Measurements from ENCODE around the gene CDKAL1.
"Not testable (repeated sequence)": the region's sequence is repeated elsewhere in the genome, so short reads cannot be mapped to it uniquely, and the experiment has no call there.

The CDKAL1 gene

DNA sequence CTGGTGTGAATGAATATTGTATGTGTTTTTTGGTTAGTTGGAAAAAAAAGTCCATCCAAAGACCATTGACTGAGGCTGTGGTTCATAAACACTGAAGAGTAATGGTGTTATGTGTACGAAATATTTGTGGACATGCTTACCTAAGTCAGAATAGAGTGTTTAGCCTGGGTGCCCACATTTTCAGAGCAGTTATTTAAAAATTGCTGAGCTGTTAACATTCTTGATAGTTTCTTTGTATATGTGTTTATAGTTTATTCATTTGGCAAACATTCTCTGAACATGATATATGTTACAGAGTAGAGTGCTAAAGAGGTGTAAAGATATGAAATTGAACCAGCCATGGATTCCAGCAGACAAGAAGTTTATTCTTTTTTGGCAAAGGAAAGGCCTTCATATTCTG, 20.6 kb downstream of the CDKAL1 start:
- no peak for DNase-seq

DNA sequence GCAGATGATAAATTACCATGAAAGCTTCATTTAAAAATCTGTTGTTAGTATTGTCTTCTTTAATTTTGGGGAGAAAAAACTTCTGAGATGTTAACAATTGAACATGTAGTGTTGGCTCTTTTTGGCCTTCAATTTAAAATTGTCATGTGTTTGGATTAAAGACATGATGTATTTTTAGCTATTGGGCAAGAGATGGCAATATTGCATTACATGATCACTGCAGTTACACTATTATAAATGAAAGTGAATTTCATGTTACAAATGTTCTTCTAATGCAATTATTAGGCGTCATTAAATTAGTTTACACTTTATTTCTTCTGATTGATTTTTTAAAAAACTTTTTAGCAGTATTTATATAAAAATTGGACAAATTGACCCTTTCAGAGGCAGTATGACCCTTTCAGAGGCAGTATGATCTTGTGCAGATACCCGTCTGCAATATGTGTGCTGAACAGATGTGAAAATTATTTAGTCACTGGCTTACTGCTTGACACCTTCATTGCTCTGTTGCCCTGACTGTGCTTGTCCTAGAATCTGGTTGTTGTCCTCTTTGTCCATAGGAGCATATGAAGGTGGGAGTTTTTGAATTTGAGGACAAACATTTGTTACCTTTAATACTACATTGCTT, 25.8 kb downstream of the CDKAL1 start:
- peak; percentile 11 for DNase-seq

DNA sequence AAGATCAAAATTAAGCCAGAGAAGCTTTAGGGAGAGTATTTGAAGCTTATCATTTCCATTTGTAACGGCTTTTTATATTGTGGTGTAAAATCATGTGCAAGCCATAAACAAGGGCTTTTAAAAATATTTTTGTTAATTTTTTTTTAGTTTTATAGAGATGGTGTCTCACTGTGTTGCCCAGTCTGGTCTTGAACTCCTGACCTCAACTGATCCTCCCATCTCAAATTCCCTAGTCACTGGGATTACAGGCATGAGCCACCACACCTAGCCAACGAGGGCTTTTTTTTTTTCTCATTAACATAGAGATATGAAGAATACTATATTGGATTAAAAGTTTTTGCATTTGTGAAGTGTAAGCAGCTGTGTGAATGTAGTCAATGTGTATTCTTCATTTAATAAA, 29.1 kb downstream of the CDKAL1 start:
- DNase-seq: no peak

DNA sequence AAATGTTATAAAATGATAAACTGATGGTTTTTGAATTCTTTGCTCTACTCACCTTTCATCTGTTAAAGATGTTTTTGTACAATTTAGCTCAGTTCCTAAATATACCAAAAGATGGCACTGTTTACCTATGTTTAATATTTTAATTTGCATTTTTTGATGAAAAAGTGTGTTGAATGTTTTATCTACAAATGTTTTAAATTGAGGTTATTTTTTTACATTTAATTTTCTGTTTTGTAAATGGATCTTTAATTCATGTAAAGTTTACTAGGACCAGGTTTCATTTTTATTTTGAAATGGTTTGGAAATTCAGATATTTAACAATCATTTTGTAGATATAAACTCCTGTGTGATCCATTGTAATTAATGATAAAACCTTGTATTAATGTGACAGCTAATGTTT, 30.0 kb downstream of the CDKAL1 start:
- DNase-seq: peak; percentile 37

DNA sequence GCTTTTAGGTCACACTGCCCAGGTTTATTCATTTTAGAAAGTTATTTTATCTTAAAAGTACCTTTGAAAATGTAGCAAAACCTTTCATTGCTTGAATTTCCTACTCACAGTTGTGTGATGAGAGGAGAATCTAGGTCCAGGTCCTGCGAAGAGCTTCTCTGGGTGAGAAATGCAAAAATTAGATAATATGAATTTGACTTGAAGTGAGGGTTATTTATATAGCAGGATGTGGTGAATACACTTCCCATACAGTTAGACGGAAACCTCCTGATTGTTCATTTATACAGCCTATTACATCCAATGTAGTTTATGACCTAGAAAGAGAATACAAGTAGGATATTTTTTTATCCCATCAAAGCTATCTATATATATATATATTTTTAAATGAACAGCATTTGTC, 30.5 kb downstream of the CDKAL1 start:
- DNase-seq: no peak

DNA sequence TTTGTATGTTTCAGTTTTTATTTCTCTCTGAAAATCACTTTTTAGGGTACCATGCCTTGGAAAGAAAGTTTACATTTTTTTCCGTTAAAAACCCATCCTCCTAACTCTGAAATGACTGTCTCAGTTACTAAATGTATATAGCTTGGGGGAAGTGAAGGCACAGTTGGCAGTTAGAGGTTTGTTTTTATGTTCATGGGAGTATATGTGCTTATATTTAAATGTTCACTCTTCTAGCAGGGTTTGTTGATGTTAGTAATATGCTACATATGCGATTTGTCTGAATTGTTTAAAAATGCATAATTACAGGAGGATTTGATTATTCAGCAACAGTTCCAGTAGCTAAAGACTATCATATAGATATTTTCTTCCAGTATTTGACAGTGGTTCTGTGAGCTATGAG, 31.1 kb downstream of the CDKAL1 start:
- DNase-seq: no peak

DNA sequence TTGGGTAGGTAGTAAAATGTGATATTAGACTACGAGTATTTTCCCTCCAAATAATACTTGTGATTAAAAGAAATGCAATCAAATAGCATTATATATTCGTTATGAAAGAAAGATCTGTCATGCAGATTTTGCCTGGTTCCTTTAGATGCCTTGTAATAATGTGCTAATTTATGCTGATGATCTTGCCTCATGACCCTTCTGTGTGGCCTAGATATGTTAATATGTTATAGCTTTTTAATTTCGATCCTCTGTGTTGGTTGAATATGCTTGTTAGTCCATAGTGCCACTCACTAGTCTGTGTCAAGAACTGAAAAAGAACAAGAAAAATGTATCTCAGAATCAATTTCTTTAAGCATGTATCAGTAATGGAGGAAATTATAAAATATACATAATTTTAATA, 31.9 kb downstream of the CDKAL1 start:
- DNase-seq: no peak

DNA sequence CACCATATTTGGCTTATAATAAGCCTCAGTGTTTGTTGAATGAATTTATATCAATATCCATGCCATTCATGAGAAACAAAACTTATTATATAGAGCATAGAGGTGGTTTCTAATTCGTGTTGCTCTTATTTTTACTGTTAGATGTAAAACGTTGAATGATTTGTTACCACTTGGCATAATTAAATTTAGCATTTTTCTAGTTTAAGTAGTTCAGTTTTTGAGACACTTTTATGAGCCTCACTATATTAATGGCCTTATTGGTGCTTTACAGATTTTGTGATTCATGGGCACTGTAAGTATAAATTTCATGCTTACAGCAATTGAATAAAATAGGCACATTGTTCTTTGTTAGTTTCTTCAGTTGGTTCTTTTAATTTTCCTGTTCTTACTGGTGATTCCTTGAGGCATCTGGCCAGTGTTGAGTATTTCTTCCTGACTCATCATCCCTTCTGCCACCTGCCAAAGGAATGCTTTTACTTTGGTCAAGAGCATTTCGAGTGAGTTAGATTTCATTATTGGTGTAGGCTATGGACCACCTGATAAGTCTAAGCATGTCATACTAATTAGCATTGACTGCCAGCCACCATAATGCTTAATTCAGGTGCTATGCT, 34.8 kb downstream of the CDKAL1 start:
- no peak for DNase-seq

DNA sequence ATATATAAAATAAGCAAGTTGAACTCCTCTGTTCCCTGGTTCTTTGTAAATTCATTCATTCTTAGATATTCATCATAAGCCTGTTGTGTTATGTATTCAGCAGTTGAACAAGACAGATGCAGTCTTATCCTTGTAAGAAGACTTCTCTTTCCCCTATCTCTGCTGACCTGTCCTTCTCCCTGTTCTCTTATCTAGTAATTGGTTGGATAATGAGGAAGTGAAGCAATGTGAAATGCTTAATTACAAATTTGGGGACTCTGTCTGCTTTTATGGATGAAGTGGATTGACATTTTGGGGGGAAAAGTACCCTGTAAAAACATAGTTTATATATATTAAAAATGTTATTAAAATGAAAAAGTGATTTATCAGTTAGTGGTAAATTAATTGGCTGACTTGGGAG, 37.0 kb downstream of the CDKAL1 start:
- no peak for DNase-seq

DNA sequence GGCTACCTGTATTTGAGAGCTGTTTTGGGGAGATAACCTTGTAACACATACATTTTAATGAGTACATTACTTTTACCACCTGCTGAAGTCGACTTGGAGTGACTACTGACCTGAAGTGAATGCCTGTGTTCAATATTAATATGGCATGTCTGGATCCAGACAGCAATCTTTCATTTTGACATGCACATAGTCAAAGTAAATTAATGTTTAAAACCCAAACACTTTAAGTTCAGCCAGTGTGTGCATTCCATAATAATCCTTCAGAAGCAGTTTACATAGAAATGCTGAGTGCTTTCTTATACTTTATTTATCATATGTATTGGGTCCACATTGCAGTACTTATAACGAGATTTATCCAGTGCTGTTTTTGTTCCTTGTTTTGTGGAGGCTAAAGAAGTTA, 38.0 kb downstream of the CDKAL1 start:
- no peak for DNase-seq

DNA sequence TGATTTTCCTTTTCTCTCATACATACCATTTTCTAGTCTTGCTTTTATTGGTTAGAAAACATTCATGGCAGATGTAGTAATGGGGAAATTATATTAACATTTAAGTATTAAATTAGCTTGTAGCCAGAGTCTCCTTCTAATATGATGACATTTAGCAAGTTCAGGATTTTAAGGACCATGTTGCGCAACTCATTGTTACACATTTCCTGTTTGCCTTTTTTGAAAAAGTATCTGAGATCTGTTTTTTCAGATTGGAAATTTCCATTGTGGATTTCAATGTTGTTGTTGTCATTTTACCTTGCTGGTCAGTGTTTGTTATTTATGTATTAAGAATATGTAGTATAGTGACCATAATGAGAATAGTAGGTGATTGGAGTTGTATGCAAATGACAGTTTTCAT, 38.7 kb downstream of the CDKAL1 start:
- peak; percentile 51 for DNase-seq

DNA sequence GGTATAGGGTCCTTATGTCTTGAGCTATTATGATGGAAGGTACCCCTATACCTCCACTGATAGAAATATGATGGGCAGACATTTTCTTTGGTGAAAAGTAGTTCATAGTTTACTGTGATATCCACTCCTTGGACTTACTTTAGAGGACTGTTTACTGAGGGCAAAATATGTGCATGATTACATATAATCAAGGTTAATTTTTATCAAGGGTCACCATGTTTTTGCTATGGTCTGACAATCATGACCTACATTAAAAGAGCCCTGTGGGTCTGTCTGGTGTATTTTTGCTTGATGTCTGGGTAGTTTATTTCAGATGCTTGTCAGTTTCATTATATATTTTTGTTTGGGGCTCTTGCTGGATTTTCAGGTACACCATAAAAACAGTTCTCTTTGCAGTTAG, 40.1 kb downstream of the CDKAL1 start:
- DNase-seq: no peak

DNA sequence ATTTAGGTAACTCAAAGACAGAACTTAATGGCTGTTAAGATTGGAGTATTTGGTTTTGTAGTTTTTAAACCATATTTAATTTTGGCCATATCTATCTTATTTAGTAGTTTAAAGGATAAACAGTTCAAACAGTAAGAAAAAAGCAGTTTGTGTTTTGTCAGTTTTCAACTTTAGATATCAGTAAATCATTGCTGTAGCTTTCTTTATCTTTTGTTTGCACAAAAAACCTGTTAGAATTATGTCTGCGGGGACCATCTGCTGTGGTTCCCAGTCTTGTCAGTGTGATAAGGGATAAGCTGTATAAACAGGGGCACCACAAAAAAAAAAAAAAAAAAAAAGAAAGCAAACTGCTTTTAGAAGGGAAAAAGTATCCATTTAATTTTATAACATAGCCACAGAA, 40.9 kb downstream of the CDKAL1 start:
- DNase-seq: no peak

DNA sequence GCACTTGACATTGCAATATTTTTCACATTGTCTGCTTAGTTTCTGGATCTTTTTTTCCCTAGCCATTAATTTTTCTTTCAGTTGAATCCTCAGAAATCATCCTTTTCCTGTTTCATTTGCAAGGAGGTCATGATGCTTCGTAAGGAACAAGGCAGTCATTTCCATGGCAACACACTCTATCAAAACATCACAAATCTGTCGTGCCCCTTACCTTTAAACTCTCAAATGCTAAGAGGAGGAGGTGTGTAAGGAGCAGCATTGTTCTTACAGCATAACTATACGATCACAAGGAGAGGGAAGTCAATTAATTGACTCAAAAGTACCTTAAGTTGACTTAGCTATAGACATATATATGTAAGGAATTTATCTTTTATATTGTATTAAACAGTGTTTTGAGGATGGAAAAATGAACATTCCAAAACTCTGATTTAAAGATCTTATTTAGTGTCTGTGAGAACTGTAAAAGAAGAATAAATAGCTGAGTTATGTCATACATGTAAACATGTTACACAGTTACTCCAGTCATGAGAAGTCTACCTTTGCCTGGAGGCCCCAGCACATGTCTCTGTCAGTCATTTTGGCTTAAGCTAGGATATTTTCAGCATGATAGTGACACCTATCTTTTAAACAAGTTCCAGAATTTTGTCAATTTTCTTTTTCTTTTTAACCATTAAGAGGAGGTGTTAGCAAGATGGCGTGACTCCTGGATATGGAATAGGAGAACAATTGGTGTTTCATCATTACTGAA, 41.6 kb downstream of the CDKAL1 start:
- no peak for DNase-seq

DNA sequence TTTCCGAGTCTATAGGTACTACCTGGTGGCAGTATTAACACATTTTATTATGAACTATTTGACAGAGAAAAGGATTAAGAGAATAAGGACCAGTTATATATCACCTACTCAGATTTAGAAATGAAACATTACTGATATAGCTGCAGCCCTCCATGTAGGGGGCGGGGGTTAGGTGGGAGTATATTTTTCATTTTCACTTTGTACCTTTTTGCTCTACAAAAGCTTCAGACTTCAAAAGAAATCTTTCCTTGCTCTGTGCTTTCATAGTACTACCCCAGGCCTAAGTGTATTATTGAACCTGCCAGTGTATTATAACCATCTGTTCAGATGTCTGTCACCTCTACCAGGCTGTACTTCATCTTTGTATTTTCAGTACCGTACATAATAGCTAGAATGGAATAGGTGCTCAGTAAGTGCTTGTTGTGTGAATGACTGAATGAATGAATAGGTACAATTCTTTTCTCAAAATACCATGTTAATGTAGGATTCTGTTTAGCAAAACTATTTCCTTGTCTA, 43.0 kb downstream of the CDKAL1 start:
- no peak for DNase-seq

DNA sequence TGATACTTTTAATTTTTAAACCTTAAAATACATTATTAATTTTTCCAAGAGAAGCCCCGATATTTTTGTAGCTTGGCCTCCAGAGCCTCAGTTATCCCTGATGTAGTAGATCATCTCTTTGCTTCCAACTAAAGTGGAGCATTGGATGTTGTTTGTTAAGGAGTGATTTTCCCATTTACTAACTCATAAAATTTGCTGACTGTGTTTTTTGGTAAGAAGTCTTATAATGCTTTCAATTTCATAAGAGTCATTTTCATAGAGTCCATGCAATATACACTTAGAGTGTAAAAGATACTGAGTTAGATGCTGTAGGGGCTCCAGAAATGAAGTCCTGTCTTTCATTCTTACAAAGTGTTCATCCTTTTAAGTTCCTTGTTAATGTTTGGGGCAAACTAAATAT, 46.8 kb downstream of the CDKAL1 start:
- DNase-seq: no peak

DNA sequence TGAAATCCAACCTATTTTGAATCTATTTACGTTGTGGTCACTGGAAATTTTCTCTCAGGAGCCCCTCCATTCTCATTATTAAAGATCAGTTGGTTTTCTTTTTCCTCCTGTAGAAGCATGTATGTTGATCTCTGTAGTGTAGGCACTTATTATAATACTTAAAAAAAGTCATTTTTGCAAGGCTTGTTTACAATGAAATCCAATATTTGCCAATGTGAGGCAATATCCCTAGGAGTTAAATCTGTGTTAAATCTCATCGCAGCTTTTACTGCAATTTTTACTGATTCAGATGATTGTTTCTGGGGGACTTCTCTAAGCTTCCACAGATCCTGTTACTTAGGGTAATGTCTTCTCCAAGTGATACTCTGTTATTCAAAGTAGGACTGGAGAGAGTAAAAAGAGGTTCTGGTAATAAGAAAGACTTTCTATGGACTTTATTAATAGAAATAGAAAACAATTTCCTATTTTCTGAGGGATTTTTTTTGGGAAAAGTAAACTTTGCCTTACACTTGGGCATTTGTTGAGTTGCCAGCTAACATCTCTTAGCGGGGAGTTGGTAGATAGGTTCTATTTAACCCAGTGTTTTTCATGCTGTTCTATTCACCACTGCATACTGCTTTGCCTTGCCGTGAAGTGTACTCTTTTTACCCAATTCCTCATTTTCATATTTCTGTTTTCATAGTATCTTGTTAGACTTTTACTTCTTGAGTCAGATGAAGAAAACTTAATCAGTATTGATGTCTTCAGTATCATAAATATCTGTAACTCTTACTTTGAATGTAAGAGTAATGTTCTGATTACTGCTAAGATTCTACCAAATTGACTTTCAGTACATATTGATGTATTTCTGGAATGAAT, 48.6 kb downstream of the CDKAL1 start:
- no peak for DNase-seq

DNA sequence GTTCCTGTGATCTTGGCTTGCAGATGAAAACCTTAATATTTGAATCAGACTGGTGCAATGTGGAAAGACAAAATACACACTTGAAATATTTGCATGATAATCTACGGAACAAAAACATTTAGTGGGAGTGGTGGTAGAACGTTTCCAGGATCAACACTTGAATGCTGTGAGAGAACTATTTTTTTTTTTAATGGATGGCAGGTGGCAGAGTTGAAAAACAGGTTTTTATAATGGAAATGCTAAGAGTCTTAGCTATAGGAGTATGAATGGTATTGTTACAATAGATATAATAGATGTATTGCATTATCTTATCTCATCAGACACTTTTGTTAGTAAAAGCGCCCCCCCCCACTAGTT, 49.2 kb downstream of the CDKAL1 start:
- DNase-seq: no peak

DNA sequence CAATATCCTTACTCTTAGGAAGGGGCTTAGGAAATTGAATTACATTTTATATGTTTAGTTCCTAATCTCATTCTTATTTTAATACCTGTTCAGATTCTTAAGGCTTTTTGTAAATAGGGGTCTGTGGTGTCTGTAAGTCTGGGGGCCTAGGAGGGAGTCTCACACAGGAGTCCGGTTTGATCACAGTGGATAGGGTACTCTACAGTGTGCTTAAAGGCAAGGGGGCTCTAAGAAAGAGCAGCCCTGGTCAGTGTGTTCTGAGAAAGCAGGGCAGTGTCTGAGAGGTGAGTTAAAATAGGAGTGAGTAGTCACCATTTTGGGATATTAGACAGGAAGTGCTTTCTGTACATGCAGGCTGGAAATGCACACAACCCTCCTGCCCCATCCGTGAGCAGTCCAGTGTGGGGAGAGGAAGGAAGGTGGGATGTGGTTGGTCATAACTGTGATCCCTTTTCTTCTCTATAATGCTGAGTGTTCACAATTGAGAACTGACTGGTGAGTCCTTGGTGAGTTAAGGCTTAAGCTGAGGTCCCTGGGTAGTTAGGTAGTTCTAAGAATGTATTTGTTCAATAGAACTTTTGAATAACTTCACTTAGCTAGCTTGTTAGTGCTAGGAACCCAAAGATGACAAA, 50.0 kb downstream of the CDKAL1 start:
- no peak for DNase-seq

DNA sequence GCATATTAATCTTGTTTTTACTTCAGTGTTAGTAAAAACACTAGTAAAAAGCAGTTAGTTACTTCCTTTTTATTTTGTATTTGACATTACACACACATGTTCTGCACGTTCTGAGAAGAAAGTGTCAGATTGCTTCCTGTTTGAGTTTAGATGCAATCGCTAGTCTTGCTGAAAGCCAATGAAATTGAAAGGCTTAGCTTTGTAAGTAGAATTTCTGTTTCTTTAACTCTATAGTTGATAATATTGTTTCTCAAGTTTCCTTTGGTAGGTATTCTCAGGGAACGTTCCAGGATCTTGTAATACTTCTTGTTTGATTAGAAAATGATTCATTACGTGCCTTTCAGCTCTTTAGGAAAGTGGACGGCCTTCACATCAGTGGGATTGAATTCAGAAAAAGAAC, 55.0 kb downstream of the CDKAL1 start:
- peak; percentile 4 for DNase-seq

DNA sequence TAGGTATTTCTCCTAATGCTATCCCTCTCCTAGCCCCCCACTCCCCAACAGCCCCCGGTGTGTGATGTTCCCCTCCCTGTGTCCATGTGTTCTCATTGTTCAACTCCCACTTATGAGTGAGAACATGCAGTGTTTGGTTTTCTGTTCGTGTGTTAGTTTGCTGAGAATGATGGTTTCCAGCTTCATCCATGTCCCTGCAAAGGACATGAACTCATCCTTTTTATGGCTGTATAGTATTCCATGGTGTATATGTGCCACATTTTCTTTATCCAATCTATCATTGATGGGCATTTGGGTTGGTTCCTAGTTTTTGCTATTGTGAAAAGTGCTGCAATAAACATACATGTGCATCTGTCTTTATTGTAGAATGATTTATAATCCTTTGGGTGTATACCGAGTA, 56.2 kb downstream of the CDKAL1 start:
- not testable (repeated sequence) for DNase-seq

DNA sequence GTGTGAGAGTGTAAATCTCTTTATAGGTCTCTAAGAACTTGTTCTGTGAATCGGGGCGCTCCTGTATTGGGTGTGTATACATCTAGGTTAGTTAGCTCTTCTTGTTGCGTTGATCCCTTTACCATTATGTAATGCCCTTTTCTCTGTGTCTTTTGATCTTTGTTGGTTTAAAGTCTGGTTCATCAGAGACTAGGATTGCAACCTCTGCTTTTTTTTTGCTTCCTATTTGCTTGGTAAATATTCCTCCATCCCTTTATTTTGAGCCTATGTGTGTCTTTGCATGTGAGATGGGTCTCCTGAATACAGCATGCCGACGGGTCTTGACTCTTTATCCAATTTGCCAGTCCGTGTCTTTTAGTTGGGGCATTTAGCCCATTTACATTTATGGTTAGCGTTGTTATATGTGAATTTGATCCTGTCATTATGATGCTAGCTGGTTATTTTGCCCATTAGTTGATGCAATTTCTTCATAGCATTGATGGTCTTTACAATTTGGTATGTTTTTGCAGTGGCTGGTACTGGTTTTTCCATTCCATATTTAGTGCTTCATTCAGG, 60.1 kb downstream of the CDKAL1 start:
- DNase-seq: not testable (repeated sequence)

All from fibroblast of skin of right quadriceps (primary cell).